ENCODE measurements around the gene LRRC38. TPM values are rescaled to one million over a fixed set of nuclear protein-coding genes. Genes with fewer than 3 reads are reported as not detected.

LRRC38 gene
- total RNA-seq (2022; extraction: Qiagen RNA extraction) = 0.06 to 0.13 TPM (median 0.07 TPM) in 4 of 5 replicates, not detected in the other

GRCh38 chr1:13513895-13514546, at the start of gene LRRC38:
Gene LRRC38, minus strand, starts transcription at chr1:13514003. Its CDS starts 410 bp downstream, at chr1:13513593.

Other genes starting within 250 kb of the LRRC38 start
- gene PRAMEF8, start 228.9 kb downstream of the LRRC38 start, total RNA-seq (2022; extraction: Qiagen RNA extraction) = 0.11 TPM in 1 of 5 replicates, not detected in the others
- not detected in 5 replicates for gene PRAMEF33, start 210.5 kb downstream of the LRRC38 start, total RNA-seq (2022; extraction: Qiagen RNA extraction)
- not detected in 5 replicates for gene PRAMEF15, start 198.4 kb downstream of the LRRC38 start, total RNA-seq (2022; extraction: Qiagen RNA extraction)
- gene PRAMEF14, start 166.9 kb downstream of the LRRC38 start, total RNA-seq (2022; extraction: Qiagen RNA extraction) = not detected in 5 replicates
- gene PRAMEF19, start 142.1 kb downstream of the LRRC38 start, total RNA-seq (2022; extraction: Qiagen RNA extraction) = not detected in 5 replicates
- gene PRAMEF17, start 124.4 kb downstream of the LRRC38 start, total RNA-seq (2022; extraction: Qiagen RNA extraction) = not detected in 5 replicates
- gene PRAMEF20, start 103.6 kb downstream of the LRRC38 start, total RNA-seq (2022; extraction: Qiagen RNA extraction) = not detected in 5 replicates
- gene PDPN, start 69.8 kb upstream of the LRRC38 start, total RNA-seq (2022; extraction: Qiagen RNA extraction) = not detected in 5 replicates
- gene PRDM2, start 186.2 kb upstream of the LRRC38 start, total RNA-seq (2022; extraction: Qiagen RNA extraction) = 8.2 to 10.9 TPM (median 9.7 TPM) in 5 replicates